Ovary (tissue), 9 donors: Measurements from ENCODE around the gene SULT4A1. TPM values are rescaled to one million over a fixed set of nuclear protein-coding genes. Genes with fewer than 3 reads are reported as not detected.

Experiments
- DNase-seq, 5 donors: peaks; one replicate each; pipeline ENCODE4 v3.0.0-alpha.2; 2019 to 2020
- H3K27ac ChIP-seq, 2 donors: fragments of 200-600 bp; one replicate each; pipeline versions ENCODE4 v1.5.1 to v1.8.0; 2019 to 2022
- H3K27me3 ChIP-seq: fragments of 200-600 bp; one replicate; pipeline ENCODE4 v1.8.0; 2022
- H3K36me3 ChIP-seq: fragments of 200-600 bp; sonication (generic); one replicate; pipeline ENCODE4 v1.5.1; 2019
- H3K4me1 ChIP-seq: one replicate; pipeline ENCODE4 v1.8.1; 2013; ENCODE audit warnings: mild to moderate bottlenecking, moderate library complexity; ENCODE audit not compliant: insufficient read depth
- H3K4me3 ChIP-seq: fragments of 200-600 bp; sonication (generic); one replicate; pipeline ENCODE4 v1.5.1; 2017
- H3K9me3 ChIP-seq, 2 donors: fragments of 200-600 bp in 1 of 2; sonication (generic) in 1 of 2; one replicate each; pipeline versions ENCODE4 v1.5.1 to v1.8.1; 2013 to 2019; ENCODE audit warnings: mild to moderate bottlenecking in 1 of 2, moderate library complexity in 1 of 2
- EP300 ChIP-seq: sonication (generic); formaldehyde crosslinking; IDR thresholded peaks from one replicate; pipeline ENCODE4 v1.6.1; 2017; ENCODE audit warnings: antibody characterized with exemption
- POLR2A ChIP-seq: fragments of 450-650 bp; IDR thresholded peaks from one replicate; pipeline ENCODE4 v1.6.1; 2017; ENCODE audit warnings: antibody characterized with exemption, mild to moderate bottlenecking, moderate library complexity
- WGBS, 3 donors: extraction: QIAGEN DNeasy Blood & Tissue Kit in 1 of 3; methylation state at CpG; one replicate each; pipeline versions ENCODE4 v1.1.5 to v1.1.7; 2013 to 2017; 5-methylcytosine and 5-hydroxymethylcytosine counted together
- intact Hi-C, 4 donors: fragments of 100-400 bp; cut with DNase I; formaldehyde crosslinking; loops; one replicate each; pipeline versions ENCODE4 v1.11.0 to v1.15.1; 2022 to 2023
- polyA plus RNA-seq, 2 donors: library from polyadenylated mRNA; stranded (reverse); fragments of 200-250 nt in 1 of 2; fragments of 350-450 nt in 1 of 2; fragmentation: Illumina TruSeq in 1 of 2; extraction: RNeasy Lipid Tissue Mini Kit (QIAGEN cat#74804) in 1 of 2; gene quantifications; one replicate each; pipeline ENCODE4 v1.2.3, GENCODE V29; 2013 to 2014
- total RNA-seq, 7 donors: library from RNA; depleted of rRNA in 2 of 7; stranded (reverse); fragments of >200 nt in 2 of 7; fragmentation: NEBNext Ultra II Directional in 3 of 7; extraction: Animal tissue kit (Norgen Biotek cat#: 25700) in 3 of 7; gene quantifications; one replicate each; pipeline versions ENCODE4 v1.1.0 to v1.2.4, GENCODE V29; 2016 to 2023
- TF ChIP-seq, protein P1 (sequence below), 3 donors: fragments of 450-650 bp in 2 of 3; fragments of 200-600 bp in 1 of 3; IDR thresholded peaks; one replicate each; pipeline versions ENCODE4 v1.5.1 to v1.8.0; 2016 to 2022; ENCODE audit warnings: antibody characterized with exemption in 3 of 3, mild to moderate bottlenecking in 1 of 3
- donor health status: DM: no; HTN: no; CAD: no; lungs with moderate emphysema.
- donor health status: DM: no; HTN: no; CAD: no.
- donor health status: Bipolar disorder and iron deficiency.
- donor health status: DM: yes; HTN: yes; CAD: no.
- donor health status: DM: no; HTN: no; CAD: no.
- donor health status: DM: yes; HTN: yes; CAD: no.

The SULT4A1 gene
- total and polyA plus RNA-seq, 9 donors = 0.36 to 3.5 (median 1.8) TPM

- Histone ChIP-seq H3K4me3 (no peak overlapping the region), H3K4me1 (no peaks in the 10 kb centered on the region), H3K9me3 (no peaks in the 10 kb centered on the region), H3K36me3 (no peaks in the 10 kb centered on the region), H3K27me3 (no peaks in the 10 kb centered on the region), H3K27ac (no peak overlapping the region)
- WGBS, 3 donors = 84 to 86% (median 85%) methylated on average over 19 of the region's 19 CpGs
- intact Hi-C loops = no loop called here
- peak in 1 of 5 donors; percentile 21 for DNase-seq
- TF ChIP-seq EP300 = no peak
- TF ChIP-seq, protein P1, sequence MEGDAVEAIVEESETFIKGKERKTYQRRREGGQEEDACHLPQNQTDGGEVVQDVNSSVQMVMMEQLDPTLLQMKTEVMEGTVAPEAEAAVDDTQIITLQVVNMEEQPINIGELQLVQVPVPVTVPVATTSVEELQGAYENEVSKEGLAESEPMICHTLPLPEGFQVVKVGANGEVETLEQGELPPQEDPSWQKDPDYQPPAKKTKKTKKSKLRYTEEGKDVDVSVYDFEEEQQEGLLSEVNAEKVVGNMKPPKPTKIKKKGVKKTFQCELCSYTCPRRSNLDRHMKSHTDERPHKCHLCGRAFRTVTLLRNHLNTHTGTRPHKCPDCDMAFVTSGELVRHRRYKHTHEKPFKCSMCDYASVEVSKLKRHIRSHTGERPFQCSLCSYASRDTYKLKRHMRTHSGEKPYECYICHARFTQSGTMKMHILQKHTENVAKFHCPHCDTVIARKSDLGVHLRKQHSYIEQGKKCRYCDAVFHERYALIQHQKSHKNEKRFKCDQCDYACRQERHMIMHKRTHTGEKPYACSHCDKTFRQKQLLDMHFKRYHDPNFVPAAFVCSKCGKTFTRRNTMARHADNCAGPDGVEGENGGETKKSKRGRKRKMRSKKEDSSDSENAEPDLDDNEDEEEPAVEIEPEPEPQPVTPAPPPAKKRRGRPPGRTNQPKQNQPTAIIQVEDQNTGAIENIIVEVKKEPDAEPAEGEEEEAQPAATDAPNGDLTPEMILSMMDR (IDR thresholded peaks at IDR 0.05) = no peak
- TF ChIP-seq POLR2A = no peak
Measured at GRCh38 chr22:43852573-43853327, 9.6 kb downstream of the SULT4A1 start.

GRCh38 chr22:43851979-43852307, 10.4 kb downstream of the SULT4A1 start:
- no peaks in the 10 kb centered on the region for H3K27me3 ChIP-seq
- no peak for DNase-seq
- WGBS, 3 donors = 71 to 73% (median 72%) methylated on average over 3 of the region's 3 CpGs

GRCh38 chr22:43851058-43851978, 11.0 kb downstream of the SULT4A1 start:
- Histone ChIP-seq H3K27ac (no peak overlapping the region), H3K4me3 (no peak overlapping the region), H3K27me3 (no peaks in the 10 kb centered on the region), H3K4me1 (no peaks in the 10 kb centered on the region), H3K36me3 (no peaks in the 10 kb centered on the region), H3K9me3 (no peaks in the 10 kb centered on the region)
- no peak for TF ChIP-seq EP300
- TF ChIP-seq, protein P1 (IDR thresholded peaks at IDR 0.05) = no peak
- no peak for TF ChIP-seq POLR2A
- DNase-seq = peak in 1 of 5 donors; percentile 9
- intact Hi-C loops = no loop called here
- 75 to 81% (median 77%) methylated on average over 13 of the region's 13 CpGs for WGBS, 3 donors

More at GRCh38 chr22:43851979-43852307, 10.4 kb downstream of the SULT4A1 start:
- Histone ChIP-seq H3K9me3 (no peaks in the 10 kb centered on the region), H3K36me3 (no peaks in the 10 kb centered on the region), H3K4me3 (no peak overlapping the region), H3K27ac (no peak overlapping the region), H3K4me1 (no peaks in the 10 kb centered on the region)
- TF ChIP-seq EP300 (no peak), POLR2A (no peak)
- TF ChIP-seq, protein P1 (IDR thresholded peaks at IDR 0.05) = no peak
- intact Hi-C loops = no loop called here

- TF ChIP-seq, protein P1 (IDR thresholded peaks at IDR 0.05) = no peak
- 80 to 87% (median 86%) methylated on average over 12 of the region's 12 CpGs for WGBS, 3 donors
- DNase-seq = peak in 1 of 5 donors; percentile 9
- Histone ChIP-seq H3K27me3 (no peaks in the 10 kb centered on the region), H3K9me3 (no peaks in the 10 kb centered on the region), H3K4me3 (no peak overlapping the region), H3K4me1 (no peaks in the 10 kb centered on the region), H3K27ac (no peak overlapping the region), H3K36me3 (no peaks in the 10 kb centered on the region)
- intact Hi-C loops = no loop called here
Measured at GRCh38 chr22:43850529-43850928, 11.8 kb downstream of the SULT4A1 start.
